NAMALWA (cell line): ENCODE results near the gene NEDD4L.

Source experiments
- DNase-seq: peaks from one replicate; pipeline ENCODE4 v3.0.0-alpha.2; 2015; ENCODE audit warnings: low spot score

Gene NEDD4L

GRCh38 chr18:58320907-58321561 is 277.0 kb downstream of the NEDD4L start:
- DNase-seq = no peak

GRCh38 chr18:58321986-58322385 is 278.0 kb downstream of the NEDD4L start:
- DNase-seq = peak; percentile 82

GRCh38 chr18:58322464-58322863 is 278.4 kb downstream of the NEDD4L start:
- no peak for DNase-seq

- DNase-seq = no peak
Observed at GRCh38 chr18:58323866-58324762, 280.1 kb downstream of the NEDD4L start.

- DNase-seq = no peak
Observed at GRCh38 chr18:58324824-58325480, 280.9 kb downstream of the NEDD4L start.

GRCh38 chr18:58325494-58325893 is 281.5 kb downstream of the NEDD4L start:
- DNase-seq = no peak

GRCh38 chr18:58334061-58334460 is 290.0 kb downstream of the NEDD4L start:
- no peak for DNase-seq

- no peak for DNase-seq
Observed at GRCh38 chr18:58335223-58335622, 291.2 kb downstream of the NEDD4L start.

GRCh38 chr18:58335821-58336220 is 291.8 kb downstream of the NEDD4L start:
- DNase-seq = no peak

GRCh38 chr18:58336605-58337004 is 292.6 kb downstream of the NEDD4L start:
- DNase-seq = no peak

- no peak for DNase-seq
Observed at GRCh38 chr18:58337285-58337684, 293.3 kb downstream of the NEDD4L start.

- no peak for DNase-seq
Observed at GRCh38 chr18:58337686-58338085, 293.7 kb downstream of the NEDD4L start.

GRCh38 chr18:58338141-58338540 is 294.1 kb downstream of the NEDD4L start:
- DNase-seq = no peak

- no peak for DNase-seq
Observed at GRCh38 chr18:58338961-58339592, 295.1 kb downstream of the NEDD4L start.

GRCh38 chr18:58339890-58340289 is 295.9 kb downstream of the NEDD4L start:
- DNase-seq = no peak

- DNase-seq = no peak
Observed at GRCh38 chr18:58341916-58342315, 297.9 kb downstream of the NEDD4L start.

GRCh38 chr18:58344080-58344670 is 300.1 kb downstream of the NEDD4L start:
- DNase-seq = no peak

- no peak for DNase-seq
Observed at GRCh38 chr18:58344861-58345463, 300.9 kb downstream of the NEDD4L start.

GRCh38 chr18:58345875-58346274 is 301.8 kb downstream of the NEDD4L start:
- DNase-seq = no peak

- DNase-seq = no peak
Observed at GRCh38 chr18:58347135-58347534, 303.1 kb downstream of the NEDD4L start.

- DNase-seq = no peak
Observed at GRCh38 chr18:58348517-58348916, 304.5 kb downstream of the NEDD4L start.

GRCh38 chr18:58348951-58349350 is 304.9 kb downstream of the NEDD4L start:
- DNase-seq = no peak
